Effector memory CD8-positive, alpha-beta T cell (primary cell): Measurements from ENCODE around the gene RAB7B.
A peak's percentile ranks its signal among the peaks of the same experiment; 100 is the strongest.

Experiments used
- ATAC-seq: fragments of 150-1000 bp; cut with Tn5 transposase; replicated peaks from 2 replicates; pipeline ENCODE4 v1.10.0; 2021; ENCODE audit warnings: mild to moderate bottlenecking, moderate library complexity
- DNase-seq, 3 experiments: peaks; one replicate each; pipeline ENCODE4 v3.0.0; 2021
- H3K27ac Mint-ChIP-seq, 2 donors: one replicate each; pipeline ENCODE4 v1.8.0; 2022; ENCODE audit warnings: mild to moderate bottlenecking in 2 of 2, mixed read lengths in 2 of 2, moderate library complexity in 2 of 2
- H3K27me3 Mint-ChIP-seq, 2 donors: one replicate each; pipeline ENCODE4 v1.8.0; 2022; ENCODE audit warnings: mixed read lengths in 2 of 2
- H3K36me3 Mint-ChIP-seq: one replicate; pipeline ENCODE4 v1.8.0; 2022; ENCODE audit warnings: mild to moderate bottlenecking, moderate library complexity, mixed read lengths; ENCODE audit not compliant: insufficient read depth
- H3K4me1 Mint-ChIP-seq, 2 donors: one replicate each; pipeline ENCODE4 v1.8.0; 2022; ENCODE audit warnings: low read depth in 2 of 2, mixed read lengths in 2 of 2
- H3K4me3 Mint-ChIP-seq, 2 donors: one replicate each; pipeline ENCODE4 v1.8.0; 2022; ENCODE audit warnings: mild to moderate bottlenecking in 2 of 2, mixed read lengths in 2 of 2, moderate library complexity in 2 of 2
- H3K9me3 Mint-ChIP-seq, 2 donors: one replicate each; pipeline ENCODE4 v1.8.0; 2022; ENCODE audit warnings: mixed read lengths in 2 of 2

The RAB7B gene

GRCh38 chr1:206015071-206015470 is 11.9 kb upstream of the RAB7B start:
- Mint-ChIP-seq H3K27me3 (peaks cover 0 to 14% of the 10 kb centered on the region in 2 donors), H3K4me1 (peaks cover 4 to 9% of the 10 kb centered on the region in 2 donors), H3K9me3 (no peaks in the 10 kb centered on the region), H3K36me3 (no peaks in the 10 kb centered on the region), H3K4me3 (no peak overlapping the region), H3K27ac (no peak overlapping the region)
- DNase-seq (no peak), ATAC-seq (no peak)

GRCh38 chr1:206014601-206015000 is 11.4 kb upstream of the RAB7B start:
- no peaks in the 10 kb centered on the region for H3K36me3 Mint-ChIP-seq
- DNase-seq (no peak), ATAC-seq (no peak)
- peaks cover 0 to 14% of the 10 kb centered on the region in 2 donors for H3K27me3 Mint-ChIP-seq
- H3K4me3 Mint-ChIP-seq = no peak overlapping the region
- no peak overlapping the region for H3K27ac Mint-ChIP-seq
- no peaks in the 10 kb centered on the region for H3K9me3 Mint-ChIP-seq
- H3K4me1 Mint-ChIP-seq = peaks cover 4 to 9% of the 10 kb centered on the region in 2 donors

- ATAC-seq (no peak), DNase-seq (no peak)
- no peak overlapping the region for H3K4me3 Mint-ChIP-seq
- no peak overlapping the region for H3K27ac Mint-ChIP-seq
- peaks cover 4 to 9% of the 10 kb centered on the region in 2 donors for H3K4me1 Mint-ChIP-seq
- peaks cover 0 to 14% of the 10 kb centered on the region in 2 donors for H3K27me3 Mint-ChIP-seq
- H3K36me3 Mint-ChIP-seq = no peaks in the 10 kb centered on the region
- no peaks in the 10 kb centered on the region for H3K9me3 Mint-ChIP-seq
These were observed 10.0 kb upstream of the RAB7B start for GRCh38 chr1:206013026-206013795.

GRCh38 chr1:206012086-206012859 is 9.1 kb upstream of the RAB7B start:
- Mint-ChIP-seq H3K4me3 (peak overlapping the region in 1 of 2 donors; percentile 54), H3K4me1 (peaks cover 4 to 9% of the 10 kb centered on the region in 2 donors), H3K36me3 (no peaks in the 10 kb centered on the region), H3K27ac (peak overlapping the region in 1 of 2 donors; percentile 26), H3K27me3 (peaks cover 4 to 14% of the 10 kb centered on the region in 2 donors), H3K9me3 (no peaks in the 10 kb centered on the region)
- DNase-seq (peak in 2 of 3 experiments; percentile 6 to 10), ATAC-seq (peak; percentile 94)

- Mint-ChIP-seq H3K27ac (no peak overlapping the region), H3K36me3 (no peaks in the 10 kb centered on the region), H3K9me3 (no peaks in the 10 kb centered on the region), H3K4me1 (peaks cover 4 to 11% of the 10 kb centered on the region in 2 donors), H3K4me3 (no peak overlapping the region), H3K27me3 (peaks cover 12 to 21% of the 10 kb centered on the region in 2 donors)
- no peak for DNase-seq
- ATAC-seq = no peak
These were observed 7.9 kb upstream of the RAB7B start for GRCh38 chr1:206011057-206011456.

- DNase-seq (no peak), ATAC-seq (no peak)
- Mint-ChIP-seq H3K36me3 (no peaks in the 10 kb centered on the region), H3K4me1 (peaks cover 4 to 11% of the 10 kb centered on the region in 2 donors), H3K27me3 (peaks cover 14 to 25% of the 10 kb centered on the region in 2 donors), H3K9me3 (no peaks in the 10 kb centered on the region), H3K4me3 (no peak overlapping the region), H3K27ac (no peak overlapping the region)
These were observed 6.9 kb upstream of the RAB7B start for GRCh38 chr1:206010060-206010459.

- Mint-ChIP-seq H3K36me3 (no peaks in the 10 kb centered on the region), H3K27me3 (peaks cover 23 to 24% of the 10 kb centered on the region in 2 donors)
- no peak for ATAC-seq
These were observed 3.8 kb upstream of the RAB7B start for GRCh38 chr1:206006946-206007345.

GRCh38 chr1:206005778-206006180 is 2.6 kb upstream of the RAB7B start:
- Mint-ChIP-seq H3K9me3 (no peaks in the 10 kb centered on the region), H3K27me3 (peaks cover 13 to 23% of the 10 kb centered on the region in 2 donors), H3K36me3 (no peaks in the 10 kb centered on the region), H3K4me3 (no peak overlapping the region), H3K4me1 (peaks cover 0 to 2% of the 10 kb centered on the region in 2 donors), H3K27ac (no peak overlapping the region)
- DNase-seq (no peak), ATAC-seq (no peak)

More at GRCh38 chr1:206006946-206007345, 3.8 kb upstream of the RAB7B start:
- no peak for DNase-seq
- Mint-ChIP-seq H3K4me3 (no peak overlapping the region), H3K9me3 (no peaks in the 10 kb centered on the region), H3K4me1 (peaks cover 2 to 4% of the 10 kb centered on the region in 2 donors), H3K27ac (no peak overlapping the region)

GRCh38 chr1:206005234-206005633 is 2.0 kb upstream of the RAB7B start:
- peaks cover 11 to 23% of the 10 kb centered on the region in 2 donors for H3K27me3 Mint-ChIP-seq
- peaks cover 0 to 2% of the 10 kb centered on the region in 2 donors for H3K4me1 Mint-ChIP-seq
- H3K36me3 Mint-ChIP-seq = no peaks in the 10 kb centered on the region
- H3K9me3 Mint-ChIP-seq = no peaks in the 10 kb centered on the region
- no peak overlapping the region for H3K27ac Mint-ChIP-seq
- no peak for ATAC-seq
- DNase-seq = no peak
- H3K4me3 Mint-ChIP-seq = no peak overlapping the region

- ATAC-seq (no peak), DNase-seq (no peak)
- no peaks in the 10 kb centered on the region for H3K36me3 Mint-ChIP-seq
- H3K9me3 Mint-ChIP-seq = no peaks in the 10 kb centered on the region
- H3K4me3 Mint-ChIP-seq = no peak overlapping the region
- no peak overlapping the region for H3K27ac Mint-ChIP-seq
- H3K27me3 Mint-ChIP-seq = peaks cover 11 to 23% of the 10 kb centered on the region in 2 donors
- H3K4me1 Mint-ChIP-seq = peaks cover 0 to 2% of the 10 kb centered on the region in 2 donors
These were observed 1.6 kb upstream of the RAB7B start for GRCh38 chr1:206004826-206005225.

GRCh38 chr1:206003854-206004800 is 932 bp upstream of the RAB7B start:
- H3K9me3 Mint-ChIP-seq = no peaks in the 10 kb centered on the region
- ATAC-seq = no peak
- peaks cover 11 to 23% of the 10 kb centered on the region in 2 donors for H3K27me3 Mint-ChIP-seq
- no peaks in the 10 kb centered on the region for H3K36me3 Mint-ChIP-seq
- H3K27ac Mint-ChIP-seq = no peak overlapping the region
- no peak for DNase-seq
- peaks cover 0 to 2% of the 10 kb centered on the region in 2 donors for H3K4me1 Mint-ChIP-seq
- H3K4me3 Mint-ChIP-seq = no peak overlapping the region

GRCh38 chr1:206002160-206002559 is 1.0 kb downstream of the RAB7B start:
- H3K27ac Mint-ChIP-seq = no peak overlapping the region
- DNase-seq (no peak), ATAC-seq (no peak)
- H3K36me3 Mint-ChIP-seq = no peaks in the 10 kb centered on the region
- H3K9me3 Mint-ChIP-seq = no peaks in the 10 kb centered on the region
- H3K27me3 Mint-ChIP-seq = peaks cover 18 to 19% of the 10 kb centered on the region in 2 donors
- no peak overlapping the region for H3K4me3 Mint-ChIP-seq
- H3K4me1 Mint-ChIP-seq = peaks cover 0 to 2% of the 10 kb centered on the region in 2 donors

- Mint-ChIP-seq H3K9me3 (no peaks in the 10 kb centered on the region), H3K4me3 (no peak overlapping the region), H3K27ac (no peak overlapping the region), H3K4me1 (peaks cover 0 to 2% of the 10 kb centered on the region in 2 donors), H3K36me3 (no peaks in the 10 kb centered on the region), H3K27me3 (peaks cover 15 to 22% of the 10 kb centered on the region in 2 donors)
- ATAC-seq (no peak), DNase-seq (no peak)
These were observed 1.7 kb downstream of the RAB7B start for GRCh38 chr1:206001476-206001888.
